DMS53 (cell line): Measurements from ENCODE around the gene SHISA7.
"Not testable (repeated sequence)": the region's sequence is repeated elsewhere in the genome, so short reads cannot be mapped to it uniquely, and the experiment has no call there.

Source experiments
- DNase-seq: peaks from one replicate; lab custom pipeline; 2025; lab: John Stamatoyannopoulos, UW

The SHISA7 gene

GRCh38 chr19:55463583-55464031, 20.5 kb upstream of the SHISA7 start:
- DNase-seq = peak; percentile 24

GRCh38 chr19:55462722-55463121, 19.6 kb upstream of the SHISA7 start:
- peak; percentile 28 for DNase-seq

- DNase-seq = peak; percentile 63
Observed at GRCh38 chr19:55461974-55462626, 19.0 kb upstream of the SHISA7 start.

- DNase-seq = peak; percentile 100
Observed at GRCh38 chr19:55461259-55461973, 18.3 kb upstream of the SHISA7 start, which contains the start of gene ISOC2. Gene ISOC2, minus strand, starts transcription at chr19:55461642. Its CDS starts 5,156 bp downstream, at chr19:55456486.

GRCh38 chr19:55460670-55461258, 17.7 kb upstream of the SHISA7 start:
- peak; percentile 66 for DNase-seq

GRCh38 chr19:55459950-55460657, 17.0 kb upstream of the SHISA7 start:
- DNase-seq = peak; percentile 43

- DNase-seq = no peak
Observed at GRCh38 chr19:55459551-55459949, 16.4 kb upstream of the SHISA7 start.

GRCh38 chr19:55457683-55458457, 14.8 kb upstream of the SHISA7 start:
- no peak for DNase-seq

- DNase-seq = no peak
Observed at GRCh38 chr19:55456347-55456746, 13.2 kb upstream of the SHISA7 start.

GRCh38 chr19:55455576-55456235, 12.6 kb upstream of the SHISA7 start:
- no peak for DNase-seq

GRCh38 chr19:55454787-55455243, 11.7 kb upstream of the SHISA7 start:
- peak; percentile 81 for DNase-seq

GRCh38 chr19:55453511-55454260, 10.6 kb upstream of the SHISA7 start:
- peak; percentile 50 for DNase-seq

- peak; percentile 93 for DNase-seq
Observed at GRCh38 chr19:55452749-55453346, 9.7 kb upstream of the SHISA7 start.

- peak; percentile 59 for DNase-seq
Observed at GRCh38 chr19:55451965-55452748, 9.1 kb upstream of the SHISA7 start.

- DNase-seq = peak; percentile 58
Observed at GRCh38 chr19:55451163-55451964, 8.3 kb upstream of the SHISA7 start.

GRCh38 chr19:55449469-55449868, 6.4 kb upstream of the SHISA7 start:
- DNase-seq = no peak

- DNase-seq = not testable (repeated sequence)
Observed at GRCh38 chr19:55448175-55448490, 5.0 kb upstream of the SHISA7 start.
